RKO (cell line): ENCODE data around the gene ZFAND4.
"Not testable (repeated sequence)": the region's sequence is repeated elsewhere in the genome, so short reads cannot be mapped to it uniquely, and the experiment has no call there.

ENCODE experiments used
- DNase-seq: peaks from one replicate; pipeline ENCODE4 v3.0.0-alpha.2; 2016; ENCODE audit warnings: low spot score

The ZFAND4 gene

DNA sequence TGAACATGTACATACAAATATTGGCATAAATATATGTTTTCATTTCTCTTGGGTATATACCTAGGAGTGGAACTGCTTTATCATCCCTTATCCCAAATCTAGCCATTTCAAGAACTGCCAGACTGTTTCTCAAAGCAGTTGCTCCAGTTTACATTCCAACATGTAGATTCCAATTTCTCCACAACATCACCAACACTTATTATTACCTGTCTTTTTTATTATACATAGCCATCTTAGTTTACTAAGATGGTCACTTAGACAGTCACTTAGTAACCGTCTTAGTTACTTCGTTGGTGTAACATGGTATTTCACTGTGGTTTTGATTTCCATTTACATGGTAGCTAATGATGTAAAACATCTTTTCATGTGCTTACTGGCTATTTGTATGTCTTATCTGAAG, 82.7 kb downstream of the ZFAND4 start:
- no peak for DNase-seq

DNA sequence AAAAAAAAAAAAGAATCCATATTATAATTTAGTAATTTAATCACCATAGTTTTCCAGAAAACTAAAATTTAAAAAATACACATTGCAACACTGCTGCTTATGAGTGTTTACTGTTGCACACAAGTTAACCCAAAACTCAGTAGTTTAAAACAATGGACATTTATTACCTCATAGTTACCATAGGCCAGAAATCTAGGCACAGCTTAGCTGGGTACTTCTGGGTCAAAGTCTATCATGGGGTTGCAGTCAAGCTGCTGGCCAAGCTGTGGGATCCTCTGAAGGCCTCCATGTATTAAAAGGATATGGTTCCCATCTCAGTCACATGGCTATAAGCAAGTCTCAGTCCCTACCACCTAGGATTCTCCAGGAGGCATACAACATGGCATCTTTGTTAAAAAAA, 83.6 kb downstream of the ZFAND4 start:
- DNase-seq: no peak

DNA sequence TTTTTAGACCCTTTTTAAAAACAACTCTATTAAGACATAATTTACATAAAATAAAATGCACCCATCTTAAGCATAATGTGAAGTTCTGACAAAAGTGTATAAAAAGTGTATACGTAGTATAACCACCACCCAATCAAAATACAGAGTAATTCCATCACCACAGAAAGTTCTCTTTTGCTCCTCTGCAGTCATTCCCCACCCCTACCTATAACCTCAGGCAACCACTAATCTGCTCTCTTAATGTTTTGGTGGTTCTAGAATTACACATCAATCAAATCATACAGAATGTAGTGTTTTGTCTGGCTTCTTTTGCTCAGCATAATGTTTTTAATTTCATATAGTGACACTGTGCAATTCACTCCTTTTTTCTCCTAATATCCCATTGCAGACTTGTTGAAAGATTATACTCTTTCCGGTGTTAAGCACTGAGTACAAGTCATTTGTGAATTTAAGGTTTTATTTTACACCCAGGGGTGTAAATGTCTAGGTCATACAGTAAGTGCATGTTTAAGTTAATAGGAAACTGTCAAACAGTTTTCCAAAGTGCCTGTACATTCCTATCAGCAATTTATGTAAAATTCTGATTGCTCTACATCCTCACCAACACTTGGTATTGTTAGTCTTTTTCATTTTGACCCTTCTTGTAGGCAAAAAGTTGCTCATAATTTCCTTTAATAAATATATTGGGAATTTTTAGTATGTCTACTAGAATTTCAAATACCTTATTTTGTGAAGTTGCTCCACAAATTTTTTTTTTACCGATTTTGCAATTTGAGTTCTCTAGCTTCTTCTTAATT, 86.3 kb downstream of the ZFAND4 start:
- DNase-seq: no peak

DNA sequence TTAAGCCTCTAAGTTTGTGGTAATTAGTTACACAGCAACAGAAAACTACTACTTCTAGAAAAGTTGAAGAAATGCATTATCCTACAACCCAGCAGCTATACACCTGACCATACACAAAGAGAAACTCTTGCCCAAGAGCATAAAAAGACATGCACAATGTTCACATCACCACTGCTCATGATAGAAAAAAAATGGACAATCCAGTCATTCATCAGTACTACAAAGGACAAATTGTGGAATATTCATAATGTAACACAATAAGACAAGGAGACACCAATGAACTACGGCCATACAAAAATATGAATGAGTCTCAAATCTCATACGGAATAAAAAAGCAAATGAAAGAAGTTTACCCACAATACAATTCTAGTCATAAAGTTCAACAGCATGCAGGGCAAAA, 87.4 kb downstream of the ZFAND4 start:
- DNase-seq: no peak

DNA sequence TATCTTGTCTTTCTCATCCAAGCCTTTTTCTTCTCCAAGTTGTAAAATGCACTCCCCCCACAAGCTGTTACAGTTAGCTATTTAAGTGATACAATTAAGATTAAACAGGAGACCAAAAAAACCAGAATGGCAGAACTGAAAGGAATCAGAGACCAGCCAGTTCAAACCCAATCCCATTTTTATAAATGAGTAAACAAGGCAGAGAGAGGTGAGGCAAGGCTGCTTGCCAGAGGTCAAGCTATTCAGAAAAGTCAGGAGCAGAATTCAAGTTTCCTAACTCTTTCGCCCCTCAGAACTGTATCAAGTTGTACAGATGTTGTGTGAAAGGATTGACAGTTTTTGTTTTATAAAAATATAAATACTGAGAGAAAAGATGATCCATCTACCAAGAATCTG, 90.2 kb downstream of the ZFAND4 start:
- DNase-seq: no peak

DNA sequence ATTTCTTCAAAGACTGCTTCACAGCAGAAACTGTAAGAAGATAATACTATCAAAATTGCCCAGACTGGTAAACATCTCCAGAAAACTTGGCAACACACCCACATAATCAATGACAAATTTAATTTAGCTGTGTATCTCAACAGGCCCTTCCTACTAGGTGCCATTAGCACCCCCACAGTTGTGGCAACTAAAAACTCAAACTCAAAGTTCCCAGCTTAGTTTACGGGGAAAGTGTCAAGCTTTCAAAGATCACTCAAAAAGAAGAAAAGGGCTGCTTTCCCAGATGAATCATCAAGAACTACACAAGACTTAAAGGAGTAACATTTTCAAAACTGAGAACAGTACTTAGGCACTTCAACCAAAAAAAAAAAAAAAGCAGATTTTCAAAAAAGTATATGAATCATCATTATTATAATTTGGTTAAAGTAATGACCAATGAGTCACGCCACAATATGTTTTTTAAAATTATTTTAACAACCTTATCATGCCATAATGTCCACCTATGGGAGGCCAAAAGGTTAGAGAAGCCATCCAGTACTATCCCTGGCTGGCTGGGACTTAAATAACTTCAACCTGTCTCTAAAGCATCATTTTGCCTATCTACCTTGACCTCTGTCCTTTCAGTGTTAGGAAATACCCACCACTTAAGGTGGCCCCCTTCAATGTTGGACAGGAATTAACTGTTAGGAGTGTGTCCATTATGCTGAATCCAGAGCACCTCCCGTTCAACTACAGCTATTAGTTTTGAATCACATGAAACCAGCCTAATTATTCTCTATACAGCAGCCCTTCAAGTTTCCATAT, 90.8 kb downstream of the ZFAND4 start:
- no peak for DNase-seq

DNA sequence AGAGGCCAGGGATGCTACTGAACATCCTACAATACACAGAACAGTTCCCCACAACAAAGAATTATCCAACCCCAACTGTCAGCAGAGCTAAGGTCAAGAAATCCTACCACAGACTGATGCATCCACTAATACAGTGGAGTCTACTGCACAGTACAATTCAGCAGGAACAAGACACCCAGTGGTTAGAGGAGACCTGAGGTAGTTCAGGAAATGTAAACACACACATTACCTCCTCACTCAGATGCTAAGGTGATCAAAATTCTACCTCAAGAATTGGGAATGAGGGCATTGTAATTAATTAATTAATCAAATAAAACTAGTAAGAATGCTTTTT, 91.4 kb downstream of the ZFAND4 start:
- no peak for DNase-seq

DNA sequence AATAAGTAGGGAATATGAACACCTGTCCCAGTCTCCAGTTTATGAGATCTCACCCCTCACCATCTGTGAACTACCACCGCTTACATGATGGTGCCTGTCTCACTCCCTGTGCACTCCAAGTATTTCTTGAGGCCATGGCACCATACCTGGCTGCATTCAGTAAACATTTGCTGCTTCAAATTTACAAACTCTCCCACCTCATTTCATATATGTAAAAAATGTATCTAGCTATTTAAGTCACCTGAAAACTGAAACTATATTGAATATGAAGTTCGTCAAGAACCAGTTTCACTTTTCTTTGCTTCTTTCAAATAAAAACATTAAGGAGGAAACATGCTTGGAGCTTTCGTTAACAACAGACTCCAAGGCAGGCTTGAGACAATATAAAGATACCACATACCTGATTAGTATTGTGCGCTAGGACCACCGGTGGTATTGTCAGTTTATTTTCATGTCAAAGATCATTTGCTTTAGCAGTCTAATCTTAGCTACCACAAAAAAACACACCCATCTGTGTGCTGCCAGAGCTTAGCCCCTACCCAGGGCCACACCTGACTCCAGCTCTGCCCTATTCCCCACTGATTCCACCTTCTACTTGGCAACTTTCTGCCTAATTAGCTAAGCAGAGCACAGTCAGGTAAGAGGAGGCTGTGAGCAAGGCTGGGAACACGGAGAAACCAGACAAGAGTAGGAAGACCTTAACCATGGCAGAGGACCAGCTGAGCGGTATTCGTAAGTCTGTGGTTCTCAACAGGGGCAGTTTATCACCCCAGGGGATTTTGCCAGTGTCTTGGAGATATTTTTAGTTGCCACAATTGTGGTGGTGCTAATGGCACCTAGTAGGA, 92.0 kb downstream of the ZFAND4 start:
- no peak for DNase-seq

DNA sequence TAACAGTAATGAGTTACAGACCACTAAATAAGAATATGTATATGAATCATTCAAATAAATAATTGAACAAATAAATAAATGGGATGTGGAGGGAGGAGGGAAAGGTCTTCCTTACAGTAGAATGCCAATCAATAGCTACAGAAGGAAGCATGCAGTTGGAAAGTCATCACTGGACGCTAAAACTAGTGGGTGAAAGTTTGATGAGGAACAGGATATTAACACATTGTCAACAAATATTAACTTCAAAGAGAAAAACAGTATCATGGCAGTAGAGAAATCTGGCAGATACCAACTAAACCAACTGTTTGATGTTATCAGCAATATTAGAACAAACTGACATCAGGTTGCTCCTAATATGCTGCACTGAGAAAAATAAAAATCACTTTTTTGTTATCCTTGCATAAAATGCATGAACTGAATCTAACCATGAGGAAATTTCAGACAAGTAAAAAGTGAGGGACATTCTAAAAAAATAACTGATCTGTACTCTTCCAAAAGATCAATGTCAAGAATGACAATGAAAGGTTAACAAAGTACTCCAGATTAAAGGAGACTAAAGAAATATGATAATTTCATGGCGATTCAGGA, 94.1 kb downstream of the ZFAND4 start:
- DNase-seq: no peak

DNA sequence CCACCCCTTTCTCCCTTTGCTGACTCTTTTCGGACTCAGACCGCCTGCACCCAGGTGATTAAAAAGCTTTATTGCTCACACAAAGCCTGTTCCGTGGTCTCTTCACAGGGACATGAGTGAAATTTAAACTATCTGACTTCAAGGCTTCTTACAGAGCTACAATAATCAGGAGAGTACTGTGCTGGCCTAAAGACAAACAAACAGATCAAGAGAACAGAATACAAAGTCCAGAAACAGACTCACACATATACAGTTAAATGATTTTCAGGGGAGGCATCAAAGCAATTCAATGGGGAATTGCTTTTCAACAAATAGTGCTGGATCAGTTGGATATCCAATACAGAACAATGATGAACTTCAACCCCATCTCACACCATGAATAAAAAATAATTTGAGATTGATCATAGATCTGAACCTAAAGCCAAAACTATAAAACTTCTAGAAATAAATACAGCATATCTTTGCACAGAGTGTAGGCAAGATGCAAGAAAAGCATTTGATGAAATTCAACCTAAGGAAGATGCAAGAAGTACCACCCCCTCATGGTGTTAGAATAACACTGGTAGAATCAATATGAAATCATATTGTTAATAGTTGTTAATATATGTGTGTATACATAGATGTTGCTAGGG, 96.5 kb downstream of the ZFAND4 start:
- DNase-seq: no peak

DNA sequence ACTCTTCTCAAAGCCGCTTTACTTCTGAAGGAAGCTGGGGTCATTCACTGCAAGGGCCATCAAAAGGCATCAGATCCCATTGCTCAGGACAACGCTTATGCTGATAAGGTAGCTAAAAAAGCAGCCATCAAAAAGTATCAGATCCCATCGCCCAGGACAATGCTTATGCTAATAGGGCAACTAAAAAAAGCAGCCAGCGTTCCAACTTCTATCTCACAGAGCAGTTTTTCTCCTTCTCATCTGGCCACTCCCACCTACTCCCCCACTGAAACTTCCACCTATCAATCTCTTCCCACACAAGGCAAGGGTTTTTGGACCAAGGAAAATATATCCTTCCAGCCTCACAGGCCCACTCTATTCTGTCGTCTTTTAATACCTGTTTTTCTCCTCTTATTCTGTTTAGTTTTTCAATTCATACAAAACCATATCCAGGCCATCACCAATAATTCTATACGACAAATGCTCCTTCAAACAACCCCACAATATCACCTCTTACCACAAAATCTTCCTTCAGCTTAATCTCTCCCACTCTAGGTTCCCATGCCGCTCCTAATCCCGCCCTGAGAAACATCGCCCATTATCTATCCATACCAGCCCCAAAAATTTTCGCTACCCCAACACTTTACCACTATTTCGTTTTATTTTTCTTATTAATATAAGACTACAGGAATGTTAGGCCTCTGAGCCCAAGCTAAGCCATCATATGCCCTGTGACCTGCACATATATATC, 97.4 kb downstream of the ZFAND4 start:
- not testable (repeated sequence) for DNase-seq

DNA sequence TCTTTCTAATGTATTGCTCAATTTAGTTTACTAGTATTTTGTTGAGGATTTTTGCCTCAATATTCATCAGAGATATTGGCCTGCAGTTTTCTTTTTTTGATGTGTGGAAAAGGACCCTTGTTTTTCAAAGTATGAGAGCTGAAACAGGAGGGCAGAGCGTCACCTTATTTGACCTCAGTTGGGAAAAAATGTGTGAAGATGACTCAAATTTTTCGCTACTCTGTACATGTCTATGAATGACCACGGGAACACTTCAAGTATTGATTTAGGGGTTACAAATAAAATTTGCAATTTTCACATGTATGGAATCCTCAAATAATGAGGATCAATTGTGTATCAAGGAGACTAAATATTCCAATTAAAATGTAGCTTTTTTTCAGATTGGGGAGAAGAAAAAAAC, 103.1 kb downstream of the ZFAND4 start:
- DNase-seq: no peak

DNA sequence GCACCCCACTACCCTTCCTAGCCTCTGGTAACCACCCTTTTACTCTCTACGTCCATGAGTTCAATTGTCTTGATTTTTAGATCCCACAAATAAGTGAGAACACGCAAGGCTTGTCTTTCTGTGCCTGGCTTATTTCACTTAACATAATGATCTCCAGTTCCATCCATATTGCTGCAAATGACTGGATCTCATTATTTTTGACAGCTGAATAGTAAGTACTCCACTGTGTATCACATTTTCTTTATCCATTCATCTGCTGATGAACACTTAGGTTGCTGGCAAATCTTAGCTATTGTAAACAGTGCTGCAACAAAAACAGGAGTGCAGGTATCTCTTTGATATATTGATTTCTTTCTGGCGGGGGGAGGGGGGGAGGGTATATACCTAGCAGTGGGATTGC, 106.2 kb downstream of the ZFAND4 start:
- no peak for DNase-seq
